Neuron (in vitro differentiated cells): Measurements from ENCODE around the gene HENMT1.
"Not testable (repeated sequence)": the region's sequence is repeated elsewhere in the genome, so short reads cannot be mapped to it uniquely, and the experiment has no call there.

Source experiments
- H2AFZ ChIP-seq: one replicate; pipeline ENCODE4 v1.6.1; 2013; ENCODE audit warnings: low read depth, mild to moderate bottlenecking, inconsistent platforms, low read length, moderate library complexity
- H3K27me3 ChIP-seq: one replicate; pipeline ENCODE4 v1.6.1; 2013; ENCODE audit warnings: low read length; ENCODE audit not compliant: insufficient read depth
- H3K36me3 ChIP-seq: one replicate; pipeline ENCODE4 v1.6.1; 2013; ENCODE audit warnings: low read length; ENCODE audit not compliant: insufficient read depth
- H3K4me1 ChIP-seq: one replicate; pipeline ENCODE4 v1.6.1; 2013; ENCODE audit warnings: low read length; ENCODE audit not compliant: insufficient read depth
- H3K4me3 ChIP-seq: 2 replicates; pipeline ENCODE4 v1.5.1; 2013; ENCODE audit warnings: mild to moderate bottlenecking, low read length, moderate library complexity
- H3K9me3 ChIP-seq: one replicate; pipeline ENCODE4 v1.6.1; 2013; ENCODE audit warnings: low read length

HENMT1 gene

GRCh38 chr1:108661030-108661609, at the start of gene HENMT1:
Gene HENMT1 (minus strand): TSS chr1:108661093. CDS start chr1:108659884, 1,209 bp downstream.
- Histone ChIP-seq H3K4me3 (no peak within 1 kb of the TSS), H3K4me1 (no peaks in the 10 kb centered on the region), H3K36me3 (no peaks in the 10 kb centered on the region), H2AFZ (peak within 1 kb of the TSS; percentile 34), H3K27me3 (peaks cover 13% of the 10 kb centered on the region), H3K9me3 (no peaks in the 10 kb centered on the region)

DNA sequence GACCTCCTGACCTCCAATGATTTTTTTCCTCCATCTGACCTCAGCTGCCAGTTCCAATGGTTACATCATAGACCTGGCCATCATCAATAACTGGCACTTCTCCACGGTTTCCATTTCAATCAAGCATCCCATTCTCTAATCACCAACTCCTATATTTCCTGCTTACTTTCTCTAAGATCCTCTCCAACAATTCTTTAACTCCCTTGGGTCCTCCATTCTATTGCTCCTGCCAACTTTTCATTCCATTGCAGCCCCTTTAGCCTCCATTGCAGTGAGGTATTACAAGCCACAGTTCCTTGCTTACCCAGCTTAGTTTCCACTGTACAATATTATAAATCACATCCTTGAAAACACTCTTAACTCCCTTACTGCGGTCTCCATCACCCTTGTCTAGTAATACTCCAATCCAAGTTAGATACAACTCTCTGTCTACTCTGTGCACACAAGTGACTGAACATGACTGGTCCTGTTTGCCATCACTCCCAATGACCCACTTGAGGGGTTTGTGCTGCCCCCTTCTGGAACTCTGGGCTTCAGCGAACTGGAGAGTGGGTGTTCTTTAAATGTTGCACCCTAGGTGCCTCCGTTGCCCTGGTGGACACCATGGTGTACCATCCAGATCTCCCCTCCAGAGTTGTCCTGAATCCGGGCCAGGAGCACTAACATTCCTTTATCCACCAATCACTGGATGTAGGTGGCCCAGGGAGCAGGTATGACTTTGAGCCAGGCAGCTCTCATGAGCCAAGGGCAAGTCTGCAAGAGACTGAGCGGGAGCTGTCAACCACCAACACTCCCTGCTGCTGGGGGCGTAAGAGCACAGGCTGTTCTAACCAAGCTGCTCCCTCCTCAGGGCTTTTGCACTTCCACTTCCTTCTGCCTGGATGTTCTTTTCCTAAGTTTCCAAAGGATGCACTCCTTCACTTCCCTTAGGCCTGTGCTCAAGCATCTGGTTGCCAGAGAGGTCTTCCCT, 48.1 kb upstream of the HENMT1 start:
- Histone ChIP-seq H3K4me3 (no peak overlapping the region), H2AFZ (no peak overlapping the region), H3K36me3 (no peaks in the 10 kb centered on the region), H3K9me3 (no peaks in the 10 kb centered on the region), H3K4me1 (no peaks in the 10 kb centered on the region), H3K27me3 (no peaks in the 10 kb centered on the region)

DNA sequence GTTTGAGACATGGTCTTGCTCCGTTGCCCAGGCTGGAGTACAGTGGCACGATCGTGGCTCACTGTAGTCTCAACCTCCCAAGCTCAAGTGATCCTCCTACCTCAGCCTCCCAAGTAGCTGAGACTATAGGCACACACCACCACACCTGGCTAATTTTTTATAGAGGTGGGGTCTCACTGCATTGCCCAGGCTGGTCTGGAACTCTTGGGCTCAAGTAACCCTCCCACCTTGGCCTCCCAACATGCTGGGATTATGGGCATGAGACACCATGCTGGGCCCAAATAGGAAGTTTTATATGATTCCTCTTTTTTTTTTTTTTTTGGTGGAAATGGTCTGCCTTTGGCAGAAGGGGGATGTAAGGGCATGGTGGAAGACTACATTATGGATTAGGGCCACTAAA, 45.8 kb upstream of the HENMT1 start:
- Histone ChIP-seq H3K36me3 (peaks cover 5% of the 10 kb centered on the region), H3K4me3 (no peak overlapping the region), H3K4me1 (no peaks in the 10 kb centered on the region), H2AFZ (no peak overlapping the region), H3K9me3 (no peaks in the 10 kb centered on the region), H3K27me3 (no peaks in the 10 kb centered on the region)

DNA sequence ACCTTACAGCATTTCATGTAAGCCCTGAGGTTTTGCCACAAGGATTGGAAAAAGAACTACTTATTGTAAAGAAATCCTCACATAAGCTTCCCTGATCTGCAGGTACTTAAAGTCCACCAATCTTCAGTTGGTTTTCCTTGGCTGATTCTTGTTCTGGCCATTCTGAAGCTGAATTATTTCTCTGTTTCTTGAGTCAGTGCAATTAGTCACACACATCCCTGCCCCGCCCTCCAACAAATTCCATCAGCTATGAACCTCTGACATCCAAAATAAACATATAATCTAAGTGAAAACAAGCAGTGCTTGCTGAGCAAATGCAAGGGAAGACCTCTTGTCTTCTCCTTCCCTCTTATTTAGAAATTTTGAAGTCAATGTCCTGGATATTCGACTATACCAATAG, 43.6 kb upstream of the HENMT1 start:
- Histone ChIP-seq H3K9me3 (no peaks in the 10 kb centered on the region), H3K4me3 (no peak overlapping the region), H3K27me3 (no peaks in the 10 kb centered on the region), H2AFZ (no peak overlapping the region), H3K36me3 (peaks cover 26% of the 10 kb centered on the region), H3K4me1 (no peaks in the 10 kb centered on the region)

DNA sequence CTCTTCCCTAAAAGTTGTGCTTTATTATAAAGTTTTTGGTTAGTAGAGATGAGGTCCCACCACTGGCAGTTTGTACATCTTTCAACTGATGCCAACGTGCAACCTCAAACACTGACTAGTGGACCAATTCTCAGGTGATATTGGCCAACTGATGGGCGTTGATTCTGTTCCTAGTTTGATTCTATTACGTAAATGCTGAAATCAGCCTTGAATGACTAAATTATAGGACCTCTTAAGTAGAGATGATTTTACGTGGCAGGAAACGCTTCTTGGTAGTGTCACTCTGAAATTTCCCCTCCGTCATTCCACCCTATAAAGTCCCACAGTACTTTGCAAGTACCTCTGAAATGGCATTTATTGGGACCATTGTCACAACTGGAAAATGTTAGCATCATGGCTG, 43.0 kb upstream of the HENMT1 start:
- Histone ChIP-seq H3K4me3 (no peak overlapping the region), H3K4me1 (no peaks in the 10 kb centered on the region), H3K27me3 (no peaks in the 10 kb centered on the region), H2AFZ (no peak overlapping the region), H3K36me3 (peaks cover 31% of the 10 kb centered on the region), H3K9me3 (no peaks in the 10 kb centered on the region)

DNA sequence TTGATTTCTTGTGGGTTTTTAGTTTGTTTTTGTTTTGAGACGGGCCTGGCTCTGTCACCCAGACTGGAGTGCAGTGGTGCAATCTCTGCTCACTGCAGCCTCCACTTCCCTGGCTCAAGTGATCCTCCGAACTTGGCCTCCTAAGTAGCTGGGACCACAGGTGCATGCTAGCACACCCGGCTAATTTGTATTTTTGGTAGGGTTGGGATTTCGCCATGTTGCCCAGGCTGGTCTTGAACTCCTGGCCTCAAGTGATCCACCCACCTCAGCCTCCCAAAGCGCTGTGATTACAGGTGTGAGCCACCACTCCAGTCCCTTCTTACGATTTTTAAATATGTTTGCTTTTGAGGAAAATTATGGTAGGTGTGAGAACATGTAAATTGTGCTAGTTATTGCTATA, 41.2 kb upstream of the HENMT1 start:
- H3K27me3 ChIP-seq, H3K9me3 ChIP-seq, H2AFZ ChIP-seq, H3K4me1 ChIP-seq, H3K4me3 ChIP-seq: not testable (repeated sequence)
- H3K36me3 ChIP-seq: peaks cover 50% of the 10 kb centered on the region

- Histone ChIP-seq H3K36me3 (peaks cover 58% of the 10 kb centered on the region), H3K4me3 (no peak overlapping the region), H2AFZ (no peak overlapping the region), H3K4me1 (no peaks in the 10 kb centered on the region), H3K9me3 (no peaks in the 10 kb centered on the region), H3K27me3 (no peaks in the 10 kb centered on the region)
Measured at GRCh38 chr1:108701176-108701849, 40.4 kb upstream of the HENMT1 start.

DNA sequence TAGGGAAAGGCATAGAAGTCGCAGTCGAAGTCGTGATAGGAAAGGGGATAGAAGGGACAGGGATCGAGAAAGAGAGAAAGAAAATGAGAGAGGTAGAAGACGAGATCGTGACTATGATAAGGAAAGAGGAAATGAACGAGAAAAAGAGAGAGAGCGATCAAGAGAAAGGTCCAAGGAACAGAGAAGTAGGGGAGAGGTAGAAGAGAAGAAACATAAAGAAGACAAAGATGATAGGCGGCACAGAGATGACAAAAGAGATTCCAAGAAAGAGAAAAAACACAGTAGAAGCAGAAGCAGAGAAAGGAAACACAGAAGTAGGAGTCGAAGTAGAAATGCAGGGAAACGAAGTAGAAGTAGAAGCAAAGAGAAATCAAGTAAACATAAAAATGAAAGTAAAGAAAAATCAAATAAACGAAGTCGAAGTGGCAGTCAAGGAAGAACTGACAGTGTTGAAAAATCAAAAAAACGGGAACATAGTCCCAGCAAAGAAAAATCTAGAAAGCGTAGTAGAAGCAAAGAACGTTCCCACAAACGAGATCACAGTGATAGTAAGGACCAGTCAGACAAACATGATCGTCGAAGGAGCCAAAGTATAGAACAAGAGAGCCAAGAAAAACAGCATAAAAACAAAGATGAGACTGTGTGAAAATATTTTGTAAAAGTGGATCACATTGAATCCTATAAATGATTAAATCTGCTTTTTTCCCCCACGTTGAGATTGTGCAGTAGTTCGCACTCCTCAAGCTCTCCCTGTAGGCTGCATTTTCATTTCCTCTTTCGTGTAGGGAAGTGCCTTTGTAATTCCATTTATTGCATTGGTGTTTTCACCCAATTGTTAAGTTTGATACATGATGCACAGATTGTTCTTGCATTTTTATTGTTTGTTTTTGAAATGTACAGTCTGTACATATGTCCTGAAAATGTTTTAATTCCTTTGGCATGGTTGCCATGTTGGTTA, 38.8 kb upstream of the HENMT1 start:
- Histone ChIP-seq H3K4me1 (peaks cover 7% of the 10 kb centered on the region), H3K36me3 (peaks cover 70% of the 10 kb centered on the region), H2AFZ (no peak overlapping the region), H3K4me3 (no peak overlapping the region), H3K9me3 (no peaks in the 10 kb centered on the region), H3K27me3 (no peaks in the 10 kb centered on the region)

DNA sequence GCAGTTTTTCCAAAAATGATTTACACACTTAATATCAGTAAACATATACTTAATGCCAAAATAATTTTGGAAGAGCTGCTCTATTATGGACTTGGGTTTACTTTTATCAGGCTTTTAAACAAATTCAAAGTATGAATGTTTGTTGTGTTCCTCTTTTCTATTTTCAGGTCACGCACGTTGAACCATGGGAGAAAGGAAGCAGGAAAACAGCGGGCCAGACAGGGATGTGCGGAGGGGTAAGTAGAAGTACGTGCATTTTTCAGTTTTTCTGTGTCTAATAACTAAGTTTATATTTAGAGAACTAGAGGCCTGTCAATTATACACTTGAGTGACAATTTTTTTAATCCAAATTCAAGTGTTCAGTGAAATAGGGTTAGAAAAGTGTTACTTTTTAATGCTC, 34.6 kb upstream of the HENMT1 start:
- H3K27me3 ChIP-seq: no peaks in the 10 kb centered on the region
- peaks cover 55% of the 10 kb centered on the region for H3K36me3 ChIP-seq
- no peaks in the 10 kb centered on the region for H3K9me3 ChIP-seq
- H2AFZ ChIP-seq: no peak overlapping the region
- H3K4me3 ChIP-seq: no peak overlapping the region
- H3K4me1 ChIP-seq: peaks cover 24% of the 10 kb centered on the region

GRCh38 chr1:108692724-108693655, 32.1 kb upstream of the HENMT1 start:
- H3K27me3 ChIP-seq: no peaks in the 10 kb centered on the region
- peak overlapping the region; percentile 67 for H3K4me3 ChIP-seq
- H3K36me3 ChIP-seq: peaks cover 29% of the 10 kb centered on the region
- H3K9me3 ChIP-seq: no peaks in the 10 kb centered on the region
- H3K4me1 ChIP-seq: peaks cover 24% of the 10 kb centered on the region
- no peak overlapping the region for H2AFZ ChIP-seq

GRCh38 chr1:108691942-108692723, 31.2 kb upstream of the HENMT1 start, which contains the start of gene PRPF38B:
Gene PRPF38B (plus strand): TSS chr1:108692310. CDS start chr1:108692592, 282 bp downstream.
- Histone ChIP-seq H3K9me3 (no peaks in the 10 kb centered on the region), H2AFZ (peak within 1 kb of the TSS; percentile 77), H3K27me3 (no peaks in the 10 kb centered on the region), H3K36me3 (peaks cover 21% of the 10 kb centered on the region), H3K4me1 (peaks cover 24% of the 10 kb centered on the region), H3K4me3 (peak within 1 kb of the TSS; percentile 67)
